H9 (cell line): ENCODE data around the gene NFATC1. TPM values are rescaled to one million over a fixed set of nuclear protein-coding genes. Genes with fewer than 3 reads are reported as not detected.
A peak's percentile ranks its signal among the peaks of the same experiment; 100 is the strongest.

Experiments used
- DNase-seq: peaks from one replicate; pipeline ENCODE4 v3.0.0-alpha.2; 2017
- H2AFZ ChIP-seq: one replicate; pipeline ENCODE4 v1.6.1; 2013; ENCODE audit warnings: mild to moderate bottlenecking, low read length, control low read depth, moderate library complexity
- H2AK5ac ChIP-seq: 2 replicates; pipeline ENCODE4 v1.6.1; 2013; ENCODE audit warnings: low read length, control low read depth, mixed read lengths; ENCODE audit not compliant: insufficient read length
- H2BK120ac ChIP-seq: one replicate; pipeline ENCODE4 v1.6.1; 2013; ENCODE audit warnings: low read depth, mild to moderate bottlenecking, low read length, control low read depth, inconsistent platforms; ENCODE audit not compliant: poor library complexity, severe bottlenecking
- H2BK12ac ChIP-seq: 2 replicates; pipeline ENCODE4 v1.6.1; 2013; ENCODE audit warnings: low read length, control low read depth, mixed read lengths, low read depth; ENCODE audit not compliant: insufficient read length
- H2BK15ac ChIP-seq: 2 replicates; pipeline ENCODE4 v1.6.1; 2013; ENCODE audit warnings: low read depth, low read length, control low read depth
- H2BK20ac ChIP-seq: one replicate; pipeline ENCODE4 v1.6.1; 2013; ENCODE audit warnings: low read depth, mild to moderate bottlenecking, low read length, control low read depth, inconsistent platforms; ENCODE audit not compliant: poor library complexity, severe bottlenecking
- H2BK5ac ChIP-seq: 2 replicates; pipeline ENCODE4 v1.6.1; 2013; ENCODE audit warnings: low read length, control low read depth, mixed read lengths; ENCODE audit not compliant: insufficient read length
- H3K14ac ChIP-seq: 2 replicates; pipeline ENCODE4 v1.6.1; 2013; ENCODE audit warnings: low read length, control low read depth; ENCODE audit not compliant: insufficient read depth
- H3K18ac ChIP-seq: 2 replicates; pipeline ENCODE4 v1.6.1; 2013; ENCODE audit warnings: low read depth, mild to moderate bottlenecking, mixed read lengths, low read length, control low read depth; ENCODE audit not compliant: insufficient read length
- H3K23ac ChIP-seq: 2 replicates; pipeline ENCODE4 v1.6.1; 2013; ENCODE audit warnings: low read length, control low read depth, mixed read lengths, low read depth; ENCODE audit not compliant: insufficient read length
- H3K23me2 ChIP-seq: 2 replicates; pipeline ENCODE4 v1.6.1; 2013; ENCODE audit warnings: low read depth, mild to moderate bottlenecking, mixed read lengths, low read length, control low read depth; ENCODE audit not compliant: insufficient read length, poor library complexity, severe bottlenecking
- H3K27ac ChIP-seq: 2 replicates; pipeline ENCODE4 v1.5.1; 2013; ENCODE audit warnings: low read length, control low read depth, mixed read lengths, low read depth; ENCODE audit not compliant: insufficient read length
- H3K27me3 ChIP-seq: 2 replicates; pipeline ENCODE4 v1.6.1; 2013; ENCODE audit warnings: low read length, control low read depth, inconsistent platforms; ENCODE audit not compliant: insufficient read depth
- H3K4ac ChIP-seq: 2 replicates; pipeline ENCODE4 v1.6.1; 2013; ENCODE audit warnings: low read depth, mild to moderate bottlenecking, control low read depth, inconsistent platforms, low read length, moderate library complexity
- H3K4me1 ChIP-seq: 2 replicates; pipeline ENCODE4 v1.6.1; 2013; ENCODE audit warnings: low read length, control low read depth, inconsistent platforms; ENCODE audit not compliant: insufficient read depth
- H3K4me2 ChIP-seq: 2 replicates; pipeline ENCODE4 v1.6.1; 2013; ENCODE audit warnings: low read length, control low read depth, mixed read lengths; ENCODE audit not compliant: insufficient read length, insufficient read depth
- H3K56ac ChIP-seq: 2 replicates; pipeline ENCODE4 v1.6.1; 2013; ENCODE audit warnings: low read depth, mild to moderate bottlenecking, mixed read lengths, low read length, control low read depth; ENCODE audit not compliant: insufficient read length
- H3K79me1 ChIP-seq: 2 replicates; pipeline ENCODE4 v1.6.1; 2013; ENCODE audit warnings: low read depth, mild to moderate bottlenecking, moderate library complexity, low read length, control low read depth, inconsistent platforms; ENCODE audit not compliant: insufficient read depth, poor library complexity, severe bottlenecking
- H3K79me2 ChIP-seq: 2 replicates; pipeline ENCODE4 v1.6.1; 2013; ENCODE audit warnings: low read length, control low read depth, inconsistent platforms; ENCODE audit not compliant: insufficient read depth
- H3K9ac ChIP-seq: 2 replicates; pipeline ENCODE4 v1.6.1; 2013; ENCODE audit warnings: low read length, control low read depth, mixed read lengths; ENCODE audit not compliant: insufficient read length; ENCODE audit errors: extremely low read depth
- H3K9me3 ChIP-seq: one replicate; pipeline ENCODE4 v1.6.1; 2013; ENCODE audit warnings: low read depth, low read length, inconsistent platforms; ENCODE audit not compliant: control insufficient read depth
- H3T11ph ChIP-seq: one replicate; pipeline ENCODE4 v1.6.1; 2013; ENCODE audit warnings: mild to moderate bottlenecking, low read length, control low read depth, inconsistent platforms
- H4K20me1 ChIP-seq: one replicate; pipeline ENCODE4 v1.6.1; 2013; ENCODE audit not compliant: control insufficient read depth, insufficient read length, insufficient read depth
- H4K5ac ChIP-seq: 2 replicates; pipeline ENCODE4 v1.6.1; 2013; ENCODE audit warnings: low read depth, mild to moderate bottlenecking, mixed read lengths, low read length, control low read depth; ENCODE audit not compliant: insufficient read length
- H4K8ac ChIP-seq: replicated peaks from 2 replicates; pipeline ENCODE4 v1.6.1; 2013; ENCODE audit warnings: low read length, control low read depth, mixed read lengths, low read depth; ENCODE audit not compliant: insufficient read length
- H4K91ac ChIP-seq: 2 replicates; pipeline ENCODE4 v1.6.1; 2013; ENCODE audit warnings: low read depth, mild to moderate bottlenecking, moderate library complexity, mixed read lengths, low read length, control low read depth; ENCODE audit not compliant: insufficient read length
- H3K27ac Mint-ChIP-seq, 3 experiments: 2 replicates in 2 of 3; 3 replicates in 1 of 3; pipeline ENCODE4 v1.8.0; 2020 to 2021; ENCODE audit warnings: mixed read lengths in 3 of 3, mild to moderate bottlenecking in 1 of 3, moderate library complexity in 1 of 3
- H3K27me3 Mint-ChIP-seq: 2 replicates; pipeline ENCODE4 v1.8.0; 2021; ENCODE audit warnings: low read depth, mild to moderate bottlenecking, moderate library complexity, mixed read lengths
- H3K36me3 Mint-ChIP-seq, 3 experiments: 2 replicates in 2 of 3; 3 replicates in 1 of 3; pipeline ENCODE4 v1.8.0; 2020 to 2021; ENCODE audit warnings: low read depth in 3 of 3, mixed read lengths in 3 of 3; ENCODE audit not compliant: insufficient read depth in 1 of 3
- H3K4me1 Mint-ChIP-seq, 2 experiments: 2 replicates each; pipeline ENCODE4 v1.8.0; 2020; ENCODE audit warnings: mixed read lengths in 2 of 2
- H3K4me3 Mint-ChIP-seq, 2 experiments: 2 replicates in 1 of 2; 3 replicates in 1 of 2; pipeline ENCODE4 v1.8.0; 2020 to 2021; ENCODE audit warnings: mild to moderate bottlenecking in 2 of 2, mixed read lengths in 2 of 2, moderate library complexity in 1 of 2
- H3K9me3 Mint-ChIP-seq, 2 experiments: 2 replicates in 1 of 2; 3 replicates in 1 of 2; pipeline ENCODE4 v1.8.0; 2020; ENCODE audit warnings: mild to moderate bottlenecking in 2 of 2, mixed read lengths in 2 of 2, moderate library complexity in 1 of 2
- CTCF ChIP-seq: fragments of 200-600 bp; sonication (generic); conservative IDR thresholded peaks from 3 replicates; pipeline ENCODE4 v1.8.0; 2021; ENCODE audit warnings: antibody characterized with exemption, mild to moderate bottlenecking
- WGBS: extraction: QIAGEN DNeasy Blood & Tissue Kit; methylation state at CpG from one replicate; pipeline ENCODE4 v1.1.7; 2013; ENCODE audit warnings: missing lambda C conversion rate, low lambda C conversion rate, mixed read lengths; ENCODE audit not compliant: insufficient read length; ENCODE audit errors: extremely low coverage; 5-methylcytosine and 5-hydroxymethylcytosine counted together
- total RNA-seq: library from RNA; stranded (reverse); gene quantifications from 2 replicates; pipeline ENCODE4 v1.2.1, GENCODE V29; 2021

The NFATC1 gene
- total RNA-seq, 1 experiment from 2014 or later, result 5.5 TPM

- Histone ChIP-seq H3K14ac (no peak overlapping the region), H3K9me3 (no peaks in the 10 kb centered on the region), H3K23ac (no peak overlapping the region), H4K20me1 (no peaks in the 10 kb centered on the region), H3K18ac (peak overlapping the region; percentile 30), H4K91ac (no peak overlapping the region), H2BK120ac (no peak overlapping the region), H3K27me3 (no peaks in the 10 kb centered on the region), H2BK12ac (no peak overlapping the region), H3K9ac (no peak overlapping the region), H2BK15ac (no peak overlapping the region), H3T11ph (no peak overlapping the region), H3K4me2 (no peak overlapping the region), H3K27ac (no peak overlapping the region), H3K79me1 (no peaks in the 10 kb centered on the region), H3K79me2 (no peaks in the 10 kb centered on the region), H2AFZ (no peak overlapping the region), H2BK20ac (no peak overlapping the region), H3K4ac (no peak overlapping the region), H2AK5ac (no peak overlapping the region), H3K23me2 (no peaks in the 10 kb centered on the region), H4K8ac (no peak overlapping the region), H4K5ac (no peak overlapping the region), H3K4me1 (no peaks in the 10 kb centered on the region), H3K56ac (no peak overlapping the region), H2BK5ac (no peak overlapping the region)
- DNase-seq, result peak; percentile 68
- no peak for TF ChIP-seq CTCF
- H3K27me3 Mint-ChIP-seq, result no peaks in the 10 kb centered on the region
- H3K4me3 Mint-ChIP-seq, result peak overlapping the region; percentile 2 to 70; a peak in 4 of 5 replicates
- no peaks in the 10 kb centered on the region for H3K9me3 Mint-ChIP-seq
- peaks cover 3 to 9% (median 6%) of the 10 kb centered on the region in 3 experiments; a peak in 2 of 7 replicates for H3K36me3 Mint-ChIP-seq
- WGBS, result no CpG with 5 or more reads among the region's 26 CpGs
- peak overlapping the region in 2 of 3 experiments; percentile 37 to 70; a peak in 2 of 7 replicates for H3K27ac Mint-ChIP-seq
- peaks cover 9 to 23% of the 10 kb centered on the region in 2 experiments for H3K4me1 Mint-ChIP-seq
Observed at GRCh38 chr18:79465392-79465991, 69.8 kb downstream of the NFATC1 start.
